GM12872 (cell line): Measurements from ENCODE around the gene NMS.

Source experiments
- TF ChIP-seq, protein P1 (sequence below): IDR thresholded peaks from 3 replicates; pipeline ENCODE4 v1.5.1; 2011; ENCODE audit warnings: low read depth, mild to moderate bottlenecking, low read length, moderate library complexity; ENCODE audit not compliant: insufficient read depth

NMS gene

DNA sequence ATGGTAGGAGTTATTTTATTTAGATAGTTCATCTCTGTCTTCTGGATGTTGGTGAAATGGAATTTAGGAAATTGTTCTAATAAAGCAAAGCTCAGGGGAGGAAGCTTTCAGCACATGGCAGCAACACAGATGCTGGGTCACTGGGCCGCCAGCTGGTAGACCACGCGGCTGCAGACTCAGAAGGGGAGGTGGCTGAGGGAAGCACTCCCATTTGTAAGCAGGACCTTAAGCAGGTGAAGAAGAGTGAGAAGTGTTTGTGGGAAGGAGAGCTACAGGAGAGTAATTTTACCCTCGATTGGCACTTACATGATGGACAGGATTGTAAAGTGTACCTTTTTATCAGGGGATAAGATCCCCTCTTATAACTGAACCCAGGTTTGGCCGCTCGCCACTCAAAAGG, 24.4 kb downstream of the NMS start:
- TF ChIP-seq, protein P1, sequence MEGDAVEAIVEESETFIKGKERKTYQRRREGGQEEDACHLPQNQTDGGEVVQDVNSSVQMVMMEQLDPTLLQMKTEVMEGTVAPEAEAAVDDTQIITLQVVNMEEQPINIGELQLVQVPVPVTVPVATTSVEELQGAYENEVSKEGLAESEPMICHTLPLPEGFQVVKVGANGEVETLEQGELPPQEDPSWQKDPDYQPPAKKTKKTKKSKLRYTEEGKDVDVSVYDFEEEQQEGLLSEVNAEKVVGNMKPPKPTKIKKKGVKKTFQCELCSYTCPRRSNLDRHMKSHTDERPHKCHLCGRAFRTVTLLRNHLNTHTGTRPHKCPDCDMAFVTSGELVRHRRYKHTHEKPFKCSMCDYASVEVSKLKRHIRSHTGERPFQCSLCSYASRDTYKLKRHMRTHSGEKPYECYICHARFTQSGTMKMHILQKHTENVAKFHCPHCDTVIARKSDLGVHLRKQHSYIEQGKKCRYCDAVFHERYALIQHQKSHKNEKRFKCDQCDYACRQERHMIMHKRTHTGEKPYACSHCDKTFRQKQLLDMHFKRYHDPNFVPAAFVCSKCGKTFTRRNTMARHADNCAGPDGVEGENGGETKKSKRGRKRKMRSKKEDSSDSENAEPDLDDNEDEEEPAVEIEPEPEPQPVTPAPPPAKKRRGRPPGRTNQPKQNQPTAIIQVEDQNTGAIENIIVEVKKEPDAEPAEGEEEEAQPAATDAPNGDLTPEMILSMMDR = no peak

DNA sequence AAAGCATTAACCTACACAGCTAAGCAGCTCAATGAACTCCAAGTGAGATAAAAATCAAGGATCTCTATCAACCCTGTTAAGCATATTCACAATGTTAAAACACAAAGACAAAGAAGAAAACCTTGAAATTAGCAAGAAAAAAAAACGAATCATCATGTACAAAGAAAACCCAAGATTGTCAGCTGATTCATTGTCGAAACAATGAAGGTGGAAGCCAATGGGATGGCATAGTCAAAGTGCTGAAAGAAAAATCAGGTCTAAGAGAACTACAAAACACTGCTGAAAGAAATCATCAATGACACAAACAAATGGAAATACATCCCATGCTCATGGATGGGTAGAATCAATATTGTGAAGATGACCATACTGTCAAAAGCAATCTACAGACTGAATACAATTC, 32.5 kb downstream of the NMS start:
- TF ChIP-seq, protein P1 = no peak

DNA sequence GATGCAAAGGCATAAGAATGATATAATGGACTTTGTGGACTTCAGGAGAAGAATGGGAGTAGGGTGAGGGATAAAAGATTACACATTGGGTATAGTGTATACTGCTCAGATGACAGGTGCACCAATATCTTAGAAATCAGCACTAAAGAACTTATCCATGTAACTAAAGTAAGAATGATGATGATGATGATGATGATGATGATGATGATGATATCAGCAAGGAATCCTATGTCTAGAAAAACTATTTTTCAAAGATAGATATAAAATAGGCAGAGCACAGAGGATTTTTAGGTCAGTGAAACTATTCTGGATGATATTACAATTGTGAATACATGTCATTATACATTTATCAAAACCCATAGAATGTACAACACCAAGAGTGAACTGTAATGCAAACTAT, 34.3 kb downstream of the NMS start:
- TF ChIP-seq, protein P1 = no peak

DNA sequence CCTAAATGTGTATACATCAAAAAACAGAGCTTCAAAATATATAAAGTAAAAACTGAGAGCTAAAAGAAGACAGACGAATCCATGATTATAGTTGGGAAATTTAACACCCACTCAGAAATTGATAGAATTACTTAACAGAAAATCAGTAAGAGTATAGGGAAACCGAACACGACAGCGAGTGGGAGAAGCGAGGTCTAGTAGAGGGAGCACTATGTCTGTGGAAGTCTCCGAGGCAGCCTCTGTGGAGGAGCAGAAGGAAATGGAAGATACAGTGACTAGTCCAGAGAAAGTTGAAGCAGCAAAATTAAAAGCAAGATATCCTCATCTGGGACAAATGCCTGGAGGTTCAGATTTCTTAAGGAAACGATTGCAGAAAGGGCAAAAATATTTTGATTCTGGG, 38.8 kb downstream of the NMS start:
- TF ChIP-seq, protein P1 = no peak

DNA sequence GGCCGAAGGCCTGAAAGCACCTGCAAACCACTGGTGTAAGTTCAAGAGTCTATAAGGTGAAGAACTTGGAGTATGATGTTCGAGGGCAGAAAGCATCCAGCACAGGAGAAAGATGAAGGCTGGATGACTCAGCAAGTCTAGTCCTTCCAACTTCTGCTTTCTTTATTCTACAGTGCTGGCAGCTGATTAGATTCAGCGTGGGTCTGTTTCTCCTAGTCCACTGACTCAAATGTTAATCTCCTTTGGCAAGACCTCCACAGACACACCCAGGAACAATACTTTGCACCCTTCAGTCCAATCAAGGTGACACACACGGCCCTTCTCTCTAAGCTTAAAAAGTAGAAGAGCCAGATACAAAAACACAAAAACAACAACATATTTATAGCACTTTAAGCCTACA, 43.4 kb downstream of the NMS start:
- TF ChIP-seq, protein P1 = no peak

DNA sequence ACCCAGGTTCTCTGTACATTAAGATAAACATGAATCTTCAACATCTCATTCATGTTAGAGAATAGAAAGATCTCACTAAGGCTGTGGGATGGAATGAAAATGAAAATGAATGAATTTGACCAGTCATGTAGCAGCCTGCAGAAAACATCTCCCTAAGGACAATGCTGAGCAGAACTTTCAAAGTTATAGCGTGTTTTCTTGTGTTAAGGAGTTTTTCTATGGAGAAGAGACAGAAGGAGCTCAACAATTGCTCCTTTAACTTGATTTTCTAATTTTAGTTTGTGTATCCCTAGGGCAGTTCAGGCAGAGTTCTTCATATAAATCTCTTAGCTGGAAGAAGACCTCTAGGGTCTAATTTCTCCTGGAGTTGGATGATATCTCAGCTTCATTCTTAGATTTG, 47.3 kb downstream of the NMS start:
- TF ChIP-seq, protein P1 = no peak

DNA sequence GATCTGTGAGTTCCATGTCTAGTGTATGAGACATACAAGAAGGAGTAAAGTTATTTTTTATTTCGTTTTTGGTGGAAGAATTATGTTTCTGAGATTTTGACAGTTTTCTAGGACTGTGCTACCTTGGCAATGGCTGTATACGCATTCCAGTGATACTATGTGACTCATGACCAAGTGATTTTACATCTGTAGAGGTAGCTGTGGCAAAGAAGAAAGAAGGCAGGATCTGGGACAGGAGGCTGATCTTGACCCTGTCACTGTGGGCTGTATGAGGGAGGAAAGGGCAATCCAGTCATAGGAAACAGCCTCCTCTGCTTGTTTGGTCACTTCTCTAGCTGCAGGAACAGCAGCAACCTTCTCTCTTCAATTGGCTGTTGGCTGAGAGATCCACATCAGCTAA, 48.5 kb downstream of the NMS start:
- TF ChIP-seq, protein P1 = no peak

DNA sequence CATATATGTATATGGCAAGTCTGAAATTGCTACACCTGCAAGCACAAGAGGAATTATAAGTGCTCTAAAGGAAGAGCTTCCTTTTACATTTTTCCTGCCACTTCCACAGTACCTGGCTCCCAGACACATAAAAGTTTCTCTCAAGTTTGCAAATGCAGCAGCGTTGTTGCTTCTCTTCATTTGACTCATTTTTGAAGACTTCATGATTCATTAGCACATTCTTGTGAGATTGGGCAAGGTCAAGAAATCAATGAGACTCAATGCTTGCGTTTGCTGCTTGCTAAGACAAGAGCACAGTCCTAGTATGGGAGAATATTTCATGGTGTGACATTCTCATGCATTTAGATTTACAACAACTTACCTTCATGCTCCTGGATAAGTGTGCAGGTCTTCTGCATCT, 49.9 kb downstream of the NMS start:
- TF ChIP-seq, protein P1 = no peak
